H1 (cell line): ENCODE results near the gene WDR7. TPM values are rescaled to one million over a fixed set of nuclear protein-coding genes. Genes with fewer than 3 reads are reported as not detected.

Experiments
- CTCF ChIA-PET: fragments of 300-600 bp; sonication (Branson Sonifier 250); formaldehyde crosslinking; loops from one replicate; lab custom pipeline; 2021; ENCODE audit not compliant: partially characterized antibody; lab: Charles Lee
- POLR2A ChIA-PET: fragments of 300-600 bp; sonication (Branson Sonifier 250); formaldehyde crosslinking; loops from one replicate; lab custom pipeline; 2021; ENCODE audit warnings: inconsistent platforms; ENCODE audit not compliant: partially characterized antibody; lab: Charles Lee
- DNase-seq, 2 experiments: peaks; one replicate each; pipeline versions ENCODE4 v3.0.0 to v3.0.0-alpha.2; 2010 to 2022; ENCODE audit warnings: low spot score in 2 of 2, low read depth in 1 of 2, mixed read lengths in 1 of 2
- FAIRE-seq: peaks from 2 replicates; lab custom pipeline; 2011; peaks lifted over from hg19 to GRCh38; lab: Jason Lieb, UNC
- H2AFZ ChIP-seq: 2 replicates; pipeline ENCODE4 v1.8.1; 2012; ENCODE audit warnings: low read length, inconsistent platforms
- H2AK5ac ChIP-seq: 2 replicates; pipeline ENCODE4 v1.6.1; 2013; ENCODE audit warnings: low read depth, low read length
- H2BK120ac ChIP-seq: replicated peaks from 2 replicates; pipeline ENCODE3; 2013; ENCODE audit warnings: low read depth, low read length, inconsistent platforms
- H2BK12ac ChIP-seq: 2 replicates; pipeline ENCODE4 v1.6.1; 2013; ENCODE audit warnings: low read depth, low read length
- H2BK15ac ChIP-seq: 2 replicates; pipeline ENCODE4 v1.6.1; 2013; ENCODE audit warnings: low read length
- H2BK20ac ChIP-seq: 2 replicates; pipeline ENCODE4 v1.6.1; 2013; ENCODE audit warnings: low read length
- H2BK5ac ChIP-seq: 2 replicates; pipeline ENCODE4 v1.6.1; 2013; ENCODE audit warnings: low read depth, low read length
- H3K14ac ChIP-seq: 2 replicates; pipeline ENCODE4 v1.6.1; 2013; ENCODE audit warnings: inconsistent platforms; ENCODE audit not compliant: insufficient read length
- H3K18ac ChIP-seq: 2 replicates; pipeline ENCODE4 v1.6.1; 2013; ENCODE audit warnings: low read length; ENCODE audit errors: extremely low read depth
- H3K23ac ChIP-seq: 2 replicates; pipeline ENCODE4 v1.6.1; 2013; ENCODE audit warnings: inconsistent platforms; ENCODE audit not compliant: insufficient read length
- H3K23me2 ChIP-seq: 2 replicates; pipeline ENCODE4 v1.6.1; 2013; ENCODE audit warnings: low read depth, low read length
- H3K27ac ChIP-seq: 2 replicates; pipeline ENCODE4 v1.6.1; 2011; ENCODE audit warnings: low read depth, low read length, inconsistent platforms
- H3K27me3 ChIP-seq, 4 experiments: replicated peaks in 1 of 4; 1 replicate in 1 of 4; 2 replicates in 3 of 4; pipeline versions ENCODE4 v1.6.1 to v1.8.1; 2011 to 2013; ENCODE audit warnings: low read length in 3 of 4, mild to moderate bottlenecking in 3 of 4, inconsistent platforms in 2 of 4, mixed read lengths in 2 of 4, moderate library complexity in 1 of 4; ENCODE audit not compliant: control insufficient read depth in 3 of 4, insufficient read depth in 3 of 4; ENCODE audit errors: extremely low read depth in 1 of 4
- H3K36me3 ChIP-seq, 4 experiments: 2 replicates each; pipeline versions ENCODE4 v1.6.1 to v1.8.1; 2011 to 2013; ENCODE audit warnings: mild to moderate bottlenecking in 4 of 4, low read length in 3 of 4, moderate library complexity in 2 of 4, control low read depth in 1 of 4, inconsistent platforms in 1 of 4; ENCODE audit not compliant: insufficient read depth in 4 of 4, control insufficient read depth in 2 of 4
- H3K4ac ChIP-seq: replicated peaks from 2 replicates; pipeline ENCODE3; 2013; ENCODE audit warnings: low read length, low read depth, mixed read lengths, inconsistent platforms; ENCODE audit not compliant: insufficient read length
- H3K4me1 ChIP-seq, 4 experiments: replicated peaks in 1 of 4; 1 replicate in 1 of 4; 2 replicates in 3 of 4; pipeline versions ENCODE4 v1.6.1 to v1.8.1; 2011 to 2013; ENCODE audit warnings: low read length in 3 of 4, inconsistent platforms in 2 of 4, mixed read lengths in 1 of 4; ENCODE audit not compliant: insufficient read depth in 4 of 4, control insufficient read depth in 3 of 4
- H3K4me2 ChIP-seq, 2 experiments: 2 replicates each; pipeline versions ENCODE4 v1.6.1 to v1.8.1; 2011 to 2013; ENCODE audit warnings: low read depth in 2 of 2, low read length in 2 of 2, control low read depth in 1 of 2, inconsistent platforms in 1 of 2, mild to moderate bottlenecking in 1 of 2; ENCODE audit not compliant: insufficient read depth in 1 of 2
- H3K4me3 ChIP-seq, 4 experiments: fragments of 200-600, 300-600 bp in 1 of 4; sonication (generic), shearing (Covaris generic), sonication (Bioruptor Twin) in 1 of 4; 2 replicates each; pipeline versions ENCODE4 v1.5.1 to v1.8.1; 2011 to 2016; ENCODE audit warnings: low read length in 4 of 4, low read depth in 3 of 4, control low read depth in 2 of 4, inconsistent platforms in 2 of 4, mild to moderate bottlenecking in 2 of 4, mixed read lengths in 1 of 4, moderate library complexity in 1 of 4; ENCODE audit not compliant: insufficient read depth in 2 of 4; ENCODE audit errors: extremely low read depth in 1 of 4
- H3K56ac ChIP-seq: replicated peaks from 2 replicates; pipeline ENCODE3; 2013; ENCODE audit warnings: low read depth, mild to moderate bottlenecking, mixed read lengths, low read length, inconsistent platforms; ENCODE audit not compliant: insufficient read length
- H3K79me1 ChIP-seq: 2 replicates; pipeline ENCODE4 v1.6.1; 2013; ENCODE audit warnings: low read depth, low read length, control low read depth
- H3K79me2 ChIP-seq, 2 experiments: 2 replicates each; pipeline versions ENCODE4 v1.6.1 to v1.8.1; 2012 to 2013; ENCODE audit warnings: low read length in 2 of 2, mild to moderate bottlenecking in 2 of 2, inconsistent platforms in 1 of 2; ENCODE audit not compliant: insufficient read depth in 2 of 2, control insufficient read depth in 1 of 2
- H3K9ac ChIP-seq, 4 experiments: replicated peaks in 1 of 4; 1 replicate in 1 of 4; 2 replicates in 3 of 4; pipeline versions ENCODE4 v1.6.1 to v1.8.1; 2011 to 2013; ENCODE audit warnings: low read depth in 3 of 4, low read length in 3 of 4, control low read depth in 2 of 4, mild to moderate bottlenecking in 2 of 4, moderate library complexity in 2 of 4, inconsistent platforms in 1 of 4; ENCODE audit errors: extremely low read depth in 1 of 4
- H3K9me3 ChIP-seq, 2 experiments: 2 replicates each; pipeline versions ENCODE4 v1.6.1 to v1.8.1; 2012 to 2013; ENCODE audit warnings: mild to moderate bottlenecking in 2 of 2, moderate library complexity in 2 of 2, control low read depth in 1 of 2, inconsistent platforms in 1 of 2, low read depth in 1 of 2, low read length in 1 of 2, mixed read lengths in 1 of 2; ENCODE audit not compliant: insufficient read depth in 2 of 2
- H4K20me1 ChIP-seq, 2 experiments: replicated peaks in 1 of 2; 2 replicates each; pipeline versions ENCODE3 to v1.8.1; 2011 to 2013; ENCODE audit warnings: inconsistent platforms in 2 of 2, low read length in 2 of 2, mild to moderate bottlenecking in 1 of 2; ENCODE audit not compliant: insufficient read depth in 2 of 2, control insufficient read depth in 1 of 2
- H4K5ac ChIP-seq: 2 replicates; pipeline ENCODE4 v1.6.1; 2013; ENCODE audit warnings: low read length, low read depth, mixed read lengths, inconsistent platforms; ENCODE audit not compliant: insufficient read length
- H4K8ac ChIP-seq: 2 replicates; pipeline ENCODE4 v1.8.0; 2013; ENCODE audit warnings: mild to moderate bottlenecking, moderate library complexity, low read length, inconsistent platforms; ENCODE audit not compliant: insufficient read depth; ENCODE audit errors: extremely low read depth
- H4K91ac ChIP-seq: replicated peaks from 2 replicates; pipeline ENCODE3; 2013; ENCODE audit warnings: low read length, mixed read lengths, inconsistent platforms; ENCODE audit not compliant: insufficient read length
- BRCA1 ChIP-seq: IDR thresholded peaks from 2 replicates; pipeline ENCODE4 v1.6.1; 2012; ENCODE audit warnings: low read depth, low read length, improper control_type of control experiment
- CEBPB ChIP-seq: IDR thresholded peaks from 2 replicates; pipeline ENCODE4 v1.6.1; 2012; ENCODE audit warnings: low read depth, low read length
- CTBP2 ChIP-seq: IDR thresholded peaks from 2 replicates; pipeline ENCODE4 v1.7.0; 2011; ENCODE audit warnings: borderline replicate concordance, mild to moderate bottlenecking, moderate library complexity, mixed read lengths, low read length; ENCODE audit not compliant: insufficient read depth, insufficient read length
- EP300 ChIP-seq, 2 experiments: IDR thresholded peaks; 1 replicate in 1 of 2; 2 replicates in 1 of 2; pipeline ENCODE4 v1.6.1; 2011 to 2012; ENCODE audit warnings: low read depth in 2 of 2, low read length in 2 of 2, mild to moderate bottlenecking in 2 of 2, borderline replicate concordance in 1 of 2, inconsistent platforms in 1 of 2, moderate library complexity in 1 of 2
- EZH2 ChIP-seq: fragments of 200-600 bp; sonication (generic); IDR thresholded peaks from 2 replicates; pipeline ENCODE4 v1.7.1; 2012; ENCODE audit warnings: low read depth, mild to moderate bottlenecking, moderate library complexity, low read length, inconsistent platforms; ENCODE audit not compliant: severe bottlenecking
- MAFK ChIP-seq: IDR thresholded peaks from 2 replicates; pipeline ENCODE4 v1.6.1; 2012; ENCODE audit warnings: low read depth, mild to moderate bottlenecking, improper control_type of control experiment, low read length
- POLR2A ChIP-seq, 2 experiments: IDR thresholded peaks; 1 replicate in 1 of 2; 2 replicates in 1 of 2; pipeline ENCODE4 v1.6.1; 2011; ENCODE audit warnings: low read depth in 2 of 2, low read length in 2 of 2, mild to moderate bottlenecking in 2 of 2; ENCODE audit errors: control extremely low read depth in 1 of 2
- RXRA ChIP-seq: IDR thresholded peaks from 2 replicates; pipeline ENCODE4 v1.6.1; 2011; ENCODE audit warnings: low read depth, mild to moderate bottlenecking, low read length, moderate library complexity; ENCODE audit not compliant: insufficient read depth
- SP4 ChIP-seq: IDR thresholded peaks from 2 replicates; pipeline ENCODE4 v1.6.1; 2012; ENCODE audit warnings: low read length, inconsistent platforms
- TCF12 ChIP-seq: IDR thresholded peaks from 2 replicates; pipeline ENCODE4 v1.6.1; 2011; ENCODE audit warnings: low read depth, mild to moderate bottlenecking, low read length
- YY1 ChIP-seq: IDR thresholded peaks from 2 replicates; pipeline ENCODE4 v1.6.1; 2011; ENCODE audit warnings: low read depth, mild to moderate bottlenecking, low read length
- WGBS, 2 experiments: shearing (Covaris generic) in 1 of 2; methylation state at CpG; one replicate each; pipeline versions ENCODE4 v1.1.6 to v1.1.7; 2013 to 2015; ENCODE audit warnings: low lambda C conversion rate in 2 of 2, mixed read lengths in 2 of 2, inconsistent platforms in 1 of 2, low coverage in 1 of 2, missing lambda C conversion rate in 1 of 2; ENCODE audit not compliant: insufficient replicate concordance in 2 of 2, insufficient coverage in 1 of 2, insufficient read length in 1 of 2; ENCODE audit errors: extremely low coverage in 1 of 2, missing lambda C conversion rate in 1 of 2; 5-methylcytosine and 5-hydroxymethylcytosine counted together
- polyA plus RNA-seq, 7 experiments: library from polyadenylated mRNA; depleted of rRNA in 3 of 7; stranded (reverse) in 5 of 7; unstranded in 2 of 7; fragments of >200 nt in 5 of 7; fragments of 200-250 nt in 2 of 7; gene quantifications; 1 replicate in 5 of 7; 2 replicates in 1 of 7; 4 replicates in 1 of 7; pipeline versions ENCODE4 v1.2.1 to v1.2.3, GENCODE V29; 2011 to 2013; ENCODE audit warnings: missing spikeins in 2 of 7, mixed read lengths in 2 of 7
- total RNA-seq: library from RNA; stranded (reverse); fragmentation: NEBNext Ultra II Directional; extraction: Animal tissue kit (Norgen Biotek cat#: 25700); gene quantifications from 2 replicates; pipeline ENCODE4 v1.2.1, GENCODE V29; 2021
- TF ChIP-seq, protein P1 (sequence below): IDR thresholded peaks from 2 replicates; pipeline ENCODE4 v1.6.1; 2012; ENCODE audit warnings: inconsistent platforms

Gene WDR7
- total and polyA plus RNA-seq, 2 of the 8 experiments (the other 6 are each of a cell fraction or from before 2014, with no cell fraction given) = 5.5 to 15.2 TPM

GRCh38 chr18:57050310-57050949, 399.3 kb downstream of the WDR7 start:
- no peak overlapping the region for H3K9ac ChIP-seq
- H2AK5ac ChIP-seq = no peak overlapping the region
- no peak overlapping the region for H4K91ac ChIP-seq
- H3K14ac ChIP-seq = no peak overlapping the region
- ChIA-PET POLR2A (no interaction called here), CTCF (interaction anchor here (0.9 to 2.5 kb wide), 4 partner anchors 16 to 388 kb away, joined by 3 to 8 read pairs (median 4); no protein-coding TSS in a partner anchor)
- no peak overlapping the region for H2BK15ac ChIP-seq
- 87% methylated on average over 6 of the region's 6 CpGs; no CpG with 5 or more reads in 1 of the 2 experiments for WGBS, 2 experiments
- FAIRE-seq (no peak), DNase-seq (no peak)
- H3K27ac ChIP-seq = no peak overlapping the region
- no peak overlapping the region for H2BK12ac ChIP-seq
- H2BK5ac ChIP-seq = no peak overlapping the region
- H3K9me3 ChIP-seq = peaks cover 3 to 5% of the 10 kb centered on the region in 2 experiments; a peak in 3 of 4 replicates
- no peak overlapping the region for H2AFZ ChIP-seq
- H3K4me2 ChIP-seq = no peak overlapping the region
- H4K5ac ChIP-seq = no peak overlapping the region
- no peak overlapping the region for H3K18ac ChIP-seq
- H2BK120ac ChIP-seq = no peak overlapping the region
- no peak overlapping the region for H4K8ac ChIP-seq
- H3K4me1 ChIP-seq = peaks cover 0 to 2% (median 0%) of the 10 kb centered on the region in 4 experiments; a peak in 3 of 7 replicates
- H3K79me1 ChIP-seq = no peaks in the 10 kb centered on the region
- H3K4ac ChIP-seq = no peak overlapping the region
- H3K4me3 ChIP-seq = no peak overlapping the region
- H3K56ac ChIP-seq = no peak overlapping the region
- no peaks in the 10 kb centered on the region for H3K23me2 ChIP-seq
- H4K20me1 ChIP-seq = no peaks in the 10 kb centered on the region
- no peak overlapping the region for H2BK20ac ChIP-seq
- H3K36me3 ChIP-seq = no peaks in the 10 kb centered on the region
- H3K23ac ChIP-seq = no peak overlapping the region
- no peaks in the 10 kb centered on the region for H3K27me3 ChIP-seq
- no peaks in the 10 kb centered on the region for H3K79me2 ChIP-seq
- TF ChIP-seq BRCA1 (no peak), SP4 (no peak), RXRA (no peak), TCF12 (no peak), MAFK (no peak), EZH2 (no peak), YY1 (no peak), POLR2A (IDR thresholded peaks at IDR 0.05; ENCODE audit: control extremely low read depth in 1 of 2, low read depth in 2 of 2, low read length in 2 of 2) (no peak), CEBPB (no peak), EP300 (IDR thresholded peaks at IDR 0.05; ENCODE audit: borderline replicate concordance in 1 of 2, low read depth in 2 of 2, low read length in 2 of 2) (no peak), CTBP2 (no peak)
- TF ChIP-seq, protein P1, sequence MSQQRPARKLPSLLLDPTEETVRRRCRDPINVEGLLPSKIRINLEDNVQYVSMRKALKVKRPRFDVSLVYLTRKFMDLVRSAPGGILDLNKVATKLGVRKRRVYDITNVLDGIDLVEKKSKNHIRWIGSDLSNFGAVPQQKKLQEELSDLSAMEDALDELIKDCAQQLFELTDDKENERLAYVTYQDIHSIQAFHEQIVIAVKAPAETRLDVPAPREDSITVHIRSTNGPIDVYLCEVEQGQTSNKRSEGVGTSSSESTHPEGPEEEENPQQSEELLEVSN = no peak
